Measurements from ENCODE around the gene SUPT5H.
A peak's percentile ranks its signal among the peaks of the same experiment; 100 is the strongest.
"Not testable (repeated sequence)": the region's sequence is repeated elsewhere in the genome, so short reads cannot be mapped to it uniquely, and the experiment has no call there.

The SUPT5H gene

GRCh38 chr19:39471756-39472536, 26.6 kb downstream of the SUPT5H start:
- Histone ChIP-seq H3K9me3 (no peaks in the 10 kb centered on the region), H3K36me3 (peaks cover 94% of the 10 kb centered on the region), H3K4me3 (ENCODE audit: low read depth in 1 of 2, low read length in 1 of 2) (no peak overlapping the region), H3K4me1 (ENCODE audit: control insufficient read depth in 1 of 2, insufficient read depth in 1 of 2, low read depth in 1 of 2, low read length in 1 of 2) (no peaks in the 10 kb centered on the region), H3K27ac (no peak overlapping the region), H3K27me3 (no peaks in the 10 kb centered on the region)
- TF ChIP-seq CTCF (IDR thresholded peaks at IDR 0.05): no peak

GRCh38 chr19:39472746-39473442, 27.5 kb downstream of the SUPT5H start:
- Histone ChIP-seq H3K4me1 (ENCODE audit: control insufficient read depth in 1 of 2, insufficient read depth in 1 of 2, low read depth in 1 of 2, low read length in 1 of 2) (no peaks in the 10 kb centered on the region), H3K36me3 (peaks cover 85% of the 10 kb centered on the region), H3K27ac (no peak overlapping the region), H3K9me3 (no peaks in the 10 kb centered on the region), H3K4me3 (ENCODE audit: low read depth in 1 of 2, low read length in 1 of 2) (no peak overlapping the region), H3K27me3 (no peaks in the 10 kb centered on the region)
- no peak for TF ChIP-seq CTCF (IDR thresholded peaks at IDR 0.05)

GRCh38 chr19:39473443-39473960, 28.1 kb downstream of the SUPT5H start:
- TF ChIP-seq CTCF (IDR thresholded peaks at IDR 0.05): no peak
- Histone ChIP-seq H3K9me3 (no peaks in the 10 kb centered on the region), H3K27me3 (no peaks in the 10 kb centered on the region), H3K36me3 (peaks cover 79% of the 10 kb centered on the region), H3K4me3 (ENCODE audit: low read depth in 1 of 2, low read length in 1 of 2) (no peak overlapping the region), H3K27ac (no peak overlapping the region), H3K4me1 (ENCODE audit: control insufficient read depth in 1 of 2, insufficient read depth in 1 of 2, low read depth in 1 of 2, low read length in 1 of 2) (no peaks in the 10 kb centered on the region)

GRCh38 chr19:39474139-39474620, 28.8 kb downstream of the SUPT5H start:
- Histone ChIP-seq H3K27ac (no peak overlapping the region), H3K27me3 (no peaks in the 10 kb centered on the region), H3K9me3 (no peaks in the 10 kb centered on the region), H3K4me3 (ENCODE audit: low read depth in 1 of 2, low read length in 1 of 2) (no peak overlapping the region), H3K4me1 (ENCODE audit: control insufficient read depth in 1 of 2, insufficient read depth in 1 of 2, low read depth in 1 of 2, low read length in 1 of 2) (no peaks in the 10 kb centered on the region), H3K36me3 (peaks cover 72% of the 10 kb centered on the region)
- TF ChIP-seq CTCF (IDR thresholded peaks at IDR 0.05): peak; percentile 72

- no peak overlapping the region for H3K27ac ChIP-seq
- H3K36me3 ChIP-seq: peaks cover 56% of the 10 kb centered on the region
- no peak for TF ChIP-seq CTCF (IDR thresholded peaks at IDR 0.05)
- no peaks in the 10 kb centered on the region for H3K9me3 ChIP-seq
- H3K4me3 ChIP-seq (ENCODE audit: low read depth in 1 of 2, low read length in 1 of 2): no peak overlapping the region
- H3K4me1 ChIP-seq (ENCODE audit: control insufficient read depth in 1 of 2, insufficient read depth in 1 of 2, low read depth in 1 of 2, low read length in 1 of 2): peaks cover 8 to 11% of the 10 kb centered on the region in 2 experiments
- H3K27me3 ChIP-seq: no peaks in the 10 kb centered on the region
Observed at GRCh38 chr19:39475748-39476147, 30.4 kb downstream of the SUPT5H start.

- not testable (repeated sequence) for H3K4me3 ChIP-seq (ENCODE audit: low read depth in 1 of 2, low read length in 1 of 2); H3K9me3 ChIP-seq; H3K27me3 ChIP-seq; H3K27ac ChIP-seq
- Histone ChIP-seq H3K4me1 (ENCODE audit: control insufficient read depth in 1 of 2, insufficient read depth in 1 of 2, low read depth in 1 of 2, low read length in 1 of 2) (peaks cover 19 to 21% of the 10 kb centered on the region in 2 experiments), H3K36me3 (peaks cover 20% of the 10 kb centered on the region)
Observed at GRCh38 chr19:39479319-39479801, 34.0 kb downstream of the SUPT5H start.

All from neutrophil (primary cell).